Pericardium fibroblast (primary cell): ENCODE data around the gene COA8. TPM values are rescaled to one million over a fixed set of nuclear protein-coding genes. Genes with fewer than 3 reads are reported as not detected.

ENCODE experiments used
- total RNA-seq: library from RNA; depleted of rRNA; stranded (reverse); fragments of >200 nt; gene quantifications from 2 replicates; pipeline ENCODE4 v1.2.3, GENCODE V29; 2015

COA8 gene, protein sequence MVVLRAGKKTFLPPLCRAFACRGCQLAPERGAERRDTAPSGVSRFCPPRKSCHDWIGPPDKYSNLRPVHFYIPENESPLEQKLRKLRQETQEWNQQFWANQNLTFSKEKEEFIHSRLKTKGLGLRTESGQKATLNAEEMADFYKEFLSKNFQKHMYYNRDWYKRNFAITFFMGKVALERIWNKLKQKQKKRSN
- total RNA-seq, result 40.5 and 58.4 TPM in 2 replicates

DNA sequence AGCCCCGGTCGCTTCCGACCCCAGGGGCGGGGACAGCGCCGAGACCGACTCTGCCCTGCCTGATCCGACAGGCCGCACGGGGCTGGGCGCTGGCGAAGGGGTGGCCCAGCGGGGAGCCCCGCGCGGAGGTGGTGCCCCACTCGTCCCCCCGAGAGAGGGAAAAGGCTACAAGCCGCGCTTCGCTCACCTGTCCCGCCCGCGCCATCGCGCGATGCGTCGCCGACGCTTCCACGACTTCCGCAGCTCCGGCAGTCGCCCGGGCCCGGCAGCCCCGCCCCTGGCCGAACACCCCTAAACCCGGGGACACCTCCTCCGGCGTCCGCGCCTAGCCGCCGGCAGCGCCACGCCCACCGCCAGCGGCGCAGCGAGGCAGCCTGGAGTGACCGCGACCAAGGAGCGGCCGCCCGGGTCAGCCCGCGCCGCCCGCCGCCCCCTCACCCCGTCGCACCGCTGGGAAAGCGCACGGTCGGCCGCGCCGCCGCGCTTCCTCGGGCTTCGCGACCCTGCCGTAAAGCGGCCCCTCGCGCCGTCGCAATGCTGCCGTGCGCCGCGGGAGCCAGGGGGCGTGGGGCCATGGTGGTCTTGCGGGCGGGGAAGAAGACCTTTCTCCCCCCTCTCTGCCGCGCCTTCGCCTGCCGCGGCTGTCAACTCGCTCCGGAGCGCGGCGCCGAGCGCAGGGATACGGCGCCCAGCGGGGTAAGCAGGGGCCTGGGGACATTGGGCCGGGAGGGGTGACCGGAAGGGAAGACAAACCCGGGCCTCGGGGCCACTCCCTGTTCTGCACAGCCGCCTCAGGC lies at the start of gene COA8, which contains the start of gene BAG5:
Gene COA8, plus strand, starts transcription at position 532 of the 797 bp plus-strand sequence. Its CDS starts 42 bp downstream, at position 574.
Gene BAG5, minus strand, starts transcription at position 229 of the 797 bp plus-strand sequence. CDS start 1,493 bp downstream, outside the sequence.

DNA sequence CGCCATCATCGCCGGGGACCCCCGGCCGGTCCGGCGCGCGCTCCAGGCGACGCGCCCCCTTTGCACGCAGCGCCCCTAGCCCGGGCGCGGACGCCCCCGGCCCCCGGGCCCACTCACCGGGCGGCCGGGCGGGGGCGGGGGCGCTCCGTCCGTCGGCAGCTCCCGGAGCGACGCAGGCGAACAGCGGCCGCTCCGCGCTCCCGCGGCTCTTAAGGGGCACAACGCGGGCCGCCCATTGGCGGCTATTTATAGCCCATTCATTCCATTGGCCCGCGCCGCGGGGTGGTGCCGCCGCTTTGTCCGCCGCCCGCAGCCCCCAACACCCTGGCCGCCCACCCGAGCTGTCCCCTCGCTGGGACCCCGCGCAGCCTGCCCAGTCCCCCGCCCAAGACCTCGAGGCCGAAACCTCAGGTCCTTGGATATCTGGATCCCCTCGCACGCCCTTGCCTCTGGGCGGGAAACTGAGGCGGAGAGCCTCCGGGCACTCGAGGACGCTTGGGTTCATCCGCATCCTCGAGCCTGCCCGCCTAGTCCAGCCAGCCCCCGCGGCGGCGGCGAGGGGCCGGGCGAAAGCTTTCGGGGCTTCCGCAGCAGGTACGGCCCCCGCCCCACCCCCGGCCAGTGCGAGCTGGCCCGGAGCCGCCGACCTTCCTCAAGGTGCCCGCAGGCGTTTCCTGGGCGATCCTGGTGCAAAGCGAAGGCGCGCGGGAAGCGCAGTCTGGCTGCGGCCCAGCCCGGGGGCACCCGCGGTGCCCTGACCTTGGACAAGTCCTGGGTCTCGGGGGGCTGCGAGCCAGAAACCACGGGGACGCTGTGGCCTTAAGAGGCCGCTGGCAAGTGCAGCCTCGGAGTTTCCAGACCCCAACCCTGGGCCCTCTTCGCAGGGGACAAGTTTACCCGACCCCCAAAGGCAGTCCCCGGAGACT lies 39.8 kb upstream of the COA8 start, which contains the start of gene CKB:
Gene CKB, minus strand, starts transcription at position 182 of the 926 bp plus-strand sequence. CDS start 337 bp downstream, outside the sequence.

DNA sequence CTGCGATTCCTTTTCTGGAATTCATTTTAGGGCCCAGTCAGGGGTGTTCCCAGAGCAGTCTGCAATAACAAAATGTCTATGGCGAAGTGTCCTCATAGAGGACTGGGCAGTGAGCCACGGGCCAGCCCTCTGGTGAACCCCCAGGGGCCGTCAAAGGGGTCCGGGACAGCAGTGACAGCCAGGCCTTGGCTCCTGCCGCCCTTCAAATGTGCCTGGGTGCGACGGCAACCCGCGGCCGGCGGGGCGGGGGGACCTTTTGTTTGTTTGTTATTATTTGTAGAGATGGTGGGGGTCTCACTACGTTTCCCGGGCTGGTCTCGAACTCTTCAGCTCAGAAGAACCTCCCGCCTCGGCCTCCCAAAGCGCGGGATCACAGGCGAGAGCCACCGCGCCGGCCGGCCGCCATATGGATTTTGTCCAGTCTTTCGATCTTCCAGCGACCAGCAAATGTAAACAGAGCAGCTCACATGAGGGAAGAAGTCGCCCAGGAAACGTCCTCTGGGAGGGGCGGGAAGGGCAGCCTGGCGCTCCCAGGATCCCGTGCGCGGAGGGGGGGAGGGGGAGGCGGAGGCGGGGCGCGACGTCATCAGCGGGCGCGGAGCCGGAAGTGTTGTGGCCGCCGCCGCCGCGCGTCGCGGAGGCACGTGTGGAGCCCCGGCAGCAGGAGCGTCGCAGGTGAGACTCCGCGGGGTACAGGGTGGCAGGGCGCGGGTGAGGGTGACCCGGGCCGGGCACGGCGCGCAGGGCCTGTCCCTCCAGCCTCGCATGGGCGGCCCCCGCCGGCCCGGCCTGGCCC lies 34.0 kb upstream of the COA8 start, which contains the start of gene TRMT61A:
Gene TRMT61A, plus strand, starts transcription at position 610 of the 796 bp plus-strand sequence. CDS start 783 bp downstream, outside the sequence.

DNA sequence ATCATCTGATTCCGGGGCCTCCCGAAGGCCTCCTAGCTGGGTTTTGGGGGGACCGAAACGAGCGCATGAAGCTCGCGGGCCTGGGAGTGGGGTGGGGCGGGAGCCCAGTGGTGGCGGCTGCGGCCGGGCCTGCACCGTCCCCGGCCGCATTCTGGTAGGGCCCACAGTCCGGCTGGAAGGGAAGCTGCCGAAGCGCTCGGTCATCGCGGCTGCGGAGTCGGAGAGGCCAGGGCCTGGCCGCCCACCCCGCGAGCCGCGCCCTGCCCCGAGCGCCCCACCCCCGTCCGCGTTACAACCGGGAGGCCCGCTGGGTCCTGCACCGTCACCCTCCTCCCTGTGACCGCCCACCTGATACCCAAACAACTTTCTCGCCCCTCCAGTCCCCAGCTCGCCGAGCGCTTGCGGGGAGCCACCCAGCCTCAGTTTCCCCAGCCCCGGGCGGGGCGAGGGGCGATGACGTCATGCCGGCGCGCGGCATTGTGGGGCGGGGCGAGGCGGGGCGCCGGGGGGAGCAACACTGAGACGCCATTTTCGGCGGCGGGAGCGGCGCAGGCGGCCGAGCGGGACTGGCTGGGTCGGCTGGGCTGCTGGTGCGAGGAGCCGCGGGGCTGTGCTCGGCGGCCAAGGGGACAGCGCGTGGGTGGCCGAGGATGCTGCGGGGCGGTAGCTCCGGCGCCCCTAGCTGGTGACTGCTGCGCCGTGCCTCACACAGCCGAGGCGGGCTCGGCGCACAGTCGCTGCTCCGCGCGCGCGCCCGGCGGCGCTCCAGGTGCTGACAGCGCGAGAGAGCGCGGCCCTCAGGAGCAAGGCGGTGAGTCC lies 66.1 kb downstream of the COA8 start, which contains the start of gene KLC1:
Gene KLC1, plus strand, starts transcription at position 528 of the 819 bp plus-strand sequence. CDS start 25,354 bp downstream, outside the sequence.

Other genes with a start within 250 kb of the COA8 start
- gene EIF5, start 228.7 kb upstream of the COA8 start, total RNA-seq, result 155 and 170 TPM in 2 replicates
- gene MARK3, start 177.5 kb upstream of the COA8 start, total RNA-seq, result 47.8 and 56.7 TPM in 2 replicates
- gene CKB, start 40.1 kb upstream of the COA8 start, total RNA-seq, result 102 and 150 TPM in 2 replicates
- gene TRMT61A, start 33.8 kb upstream of the COA8 start, total RNA-seq, result 12.1 and 13.6 TPM in 2 replicates
- 16.3 and 17.3 TPM in 2 replicates for gene BAG5, start 303 bp upstream of the COA8 start, total RNA-seq
- 129 and 180 TPM in 2 replicates for gene KLC1, start 66.3 kb downstream of the COA8 start, total RNA-seq
- gene XRCC3, start 152.5 kb downstream of the COA8 start, total RNA-seq, result 5.3 and 15.6 TPM in 2 replicates
- gene ZFYVE21, start 152.8 kb downstream of the COA8 start, total RNA-seq, result 74.3 and 83.9 TPM in 2 replicates